Upper lobe of left lung (tissue), 6 donors: Measurements from ENCODE around the gene IL16. TPM values are rescaled to one million over a fixed set of nuclear protein-coding genes. Genes with fewer than 3 reads are reported as not detected.

Experiments used
- ATAC-seq, 2 donors: fragments of 200-7000 bp; cut with Tn5 transposase; one replicate each; pipeline ENCODE4 v1.9.1; 2022; ENCODE audit warnings: mild to moderate bottlenecking in 2 of 2, moderate library complexity in 2 of 2; ENCODE audit not compliant: low FRiP score in 2 of 2
- DNase-seq, 2 donors: peaks; one replicate each; pipeline ENCODE4 v3.0.0-alpha.2; 2019 to 2020
- H3K27ac ChIP-seq, 4 donors: fragments of 200-600 bp; sonication (generic); one replicate each; pipeline ENCODE4 v1.5.1; 2016 to 2019
- H3K27me3 ChIP-seq, 4 donors: fragments of 200-600 bp; sonication (generic); one replicate each; pipeline ENCODE4 v1.5.1; 2017 to 2019
- H3K36me3 ChIP-seq, 4 donors: fragments of 200-600 bp; sonication (generic); one replicate each; pipeline ENCODE4 v1.5.1; 2016 to 2019
- H3K4me1 ChIP-seq, 4 donors: fragments of 200-600 bp; sonication (generic); one replicate each; pipeline ENCODE4 v1.5.1; 2018 to 2019
- H3K4me3 ChIP-seq, 4 donors: fragments of 200-600 bp; sonication (generic); one replicate each; pipeline ENCODE4 v1.5.1; 2017 to 2019; ENCODE audit warnings: mild to moderate bottlenecking in 2 of 4, moderate library complexity in 1 of 4
- H3K9me3 ChIP-seq, 4 donors: fragments of 200-600 bp; sonication (generic); one replicate each; pipeline ENCODE4 v1.5.1; 2018 to 2019
- CTCF ChIP-seq, 6 experiments: fragments of 450-650 bp in 4 of 6; fragments of 200-600 bp in 2 of 6; sonication (generic) in 2 of 6; IDR thresholded peaks; one replicate each; pipeline ENCODE4 v1.5.1; 2016 to 2019; ENCODE audit warnings: antibody characterized with exemption in 6 of 6
- EP300 ChIP-seq, 4 donors: sonication (generic); formaldehyde crosslinking; IDR thresholded peaks; one replicate each; pipeline ENCODE4 v1.5.1; 2017; ENCODE audit warnings: antibody characterized with exemption in 4 of 4, control low read depth in 2 of 4
- POLR2A ChIP-seq, 4 donors: fragments of 450-650 bp; IDR thresholded peaks; one replicate each; pipeline ENCODE4 v1.5.1; 2016 to 2017; ENCODE audit warnings: antibody characterized with exemption in 4 of 4, mild to moderate bottlenecking in 2 of 4
- POLR2AphosphoS5 ChIP-seq, 2 donors: sonication (generic); formaldehyde crosslinking; IDR thresholded peaks; one replicate each; pipeline ENCODE4 v1.5.1; 2017; ENCODE audit warnings: antibody characterized with exemption in 2 of 2
- WGBS, 2 donors: methylation state at CpG; one replicate each; pipeline ENCODE4 v1.1.5; 2017 to 2018; 5-methylcytosine and 5-hydroxymethylcytosine counted together
- total RNA-seq, 6 donors: library from RNA; depleted of rRNA in 4 of 6; stranded (reverse); fragments of >200 nt in 4 of 6; gene quantifications; one replicate each; pipeline versions ENCODE4 v1.1.0 to v1.2.1, GENCODE V29; 2016 to 2021
- donor health status: DM: no; HTN: no; CAD: no; lungs with moderate emphysema.
- donor health status: DM: no; HTN: yes; CAD: no; lungs with severe emphysema.

The IL16 gene
- total RNA-seq, 6 donors from 2014 or later = 18.9 to 102 (median 31.8) TPM

- H3K27me3 ChIP-seq = no peaks in the 10 kb centered on the region
- peak overlapping the region; percentile 45 to 83 (median 66) for H3K27ac ChIP-seq
- ATAC-seq (peak; percentile 26 to 62), DNase-seq (peak in 1 of 2 donors; percentile 72)
- H3K4me1 ChIP-seq = peaks cover 24 to 48% (median 32%) of the 10 kb centered on the region in 4 donors
- peaks cover 0 to 50% (median 2%) of the 10 kb centered on the region in 4 donors for H3K36me3 ChIP-seq
- H3K4me3 ChIP-seq = no peak overlapping the region
- TF ChIP-seq POLR2A (IDR thresholded peaks at IDR 0.05) (peak in 1 of 4 donors; percentile 6), CTCF (IDR thresholded peaks at IDR 0.05) (peak in 1 of 6 experiments; percentile 8), EP300 (IDR thresholded peaks at IDR 0.05) (no peak), POLR2AphosphoS5 (IDR thresholded peaks at IDR 0.05) (peak in 1 of 2 donors; percentile 22)
- WGBS, 2 donors = 36 to 45% methylated on average over 7 to 9 of the region's 9 CpGs
- no peaks in the 10 kb centered on the region for H3K9me3 ChIP-seq
Observed at GRCh38 chr15:81293728-81294515, 97.2 kb downstream of the IL16 start.

GRCh38 chr15:81294516-81294880 is 97.8 kb downstream of the IL16 start:
- Histone ChIP-seq H3K36me3 (peaks cover 0 to 52% (median 4%) of the 10 kb centered on the region in 4 donors), H3K4me3 (no peak overlapping the region), H3K9me3 (no peaks in the 10 kb centered on the region), H3K4me1 (peaks cover 24 to 49% (median 32%) of the 10 kb centered on the region in 4 donors), H3K27me3 (no peaks in the 10 kb centered on the region), H3K27ac (peak overlapping the region; percentile 45 to 83 (median 66))
- WGBS, 2 donors = 51 to 55% methylated on average over 5 to 6 of the region's 6 CpGs
- TF ChIP-seq POLR2AphosphoS5 (IDR thresholded peaks at IDR 0.05) (no peak), CTCF (IDR thresholded peaks at IDR 0.05) (no peak), EP300 (IDR thresholded peaks at IDR 0.05) (no peak), POLR2A (IDR thresholded peaks at IDR 0.05) (no peak)
- ATAC-seq (no peak), DNase-seq (no peak)

- Histone ChIP-seq H3K4me3 (no peak overlapping the region), H3K9me3 (no peaks in the 10 kb centered on the region), H3K27me3 (no peaks in the 10 kb centered on the region), H3K4me1 (peaks cover 24 to 49% (median 33%) of the 10 kb centered on the region in 4 donors), H3K27ac (peak overlapping the region; percentile 79 to 84 (median 83)), H3K36me3 (peaks cover 0 to 57% (median 9%) of the 10 kb centered on the region in 4 donors)
- ATAC-seq = no peak
- no peak for TF ChIP-seq CTCF (IDR thresholded peaks at IDR 0.05)
- no peak for DNase-seq
- 55% methylated on average over 5 of the region's 5 CpGs for WGBS, 2 donors
Observed at GRCh38 chr15:81295486-81296121, 98.9 kb downstream of the IL16 start.

GRCh38 chr15:81296186-81296585 is 99.5 kb downstream of the IL16 start:
- ATAC-seq = no peak
- 32% methylated on average over 2 of the region's 2 CpGs; no CpG with 5 or more reads in 1 of the 2 donors for WGBS, 2 donors
- peaks cover 0 to 58% (median 11%) of the 10 kb centered on the region in 4 donors for H3K36me3 ChIP-seq
- no peaks in the 10 kb centered on the region for H3K27me3 ChIP-seq
- no peak for TF ChIP-seq CTCF (IDR thresholded peaks at IDR 0.05)
- no peak for TF ChIP-seq POLR2AphosphoS5 (IDR thresholded peaks at IDR 0.05)
- H3K4me3 ChIP-seq = no peak overlapping the region
- peak overlapping the region; percentile 79 to 84 (median 83) for H3K27ac ChIP-seq
- H3K4me1 ChIP-seq = peaks cover 24 to 49% (median 36%) of the 10 kb centered on the region in 4 donors
- H3K9me3 ChIP-seq = no peaks in the 10 kb centered on the region
- no peak for DNase-seq
